HEK293 (cell line): Measurements from ENCODE around the gene TMEM240.
"Not testable (repeated sequence)": the region's sequence is repeated elsewhere in the genome, so short reads cannot be mapped to it uniquely, and the experiment has no call there.

Experiments
- CTCF ChIA-PET: fragments of 350-600 bp; formaldehyde crosslinking; extraction: SDS; loops from one replicate; lab custom pipeline; 2021; ENCODE audit warnings: antibody characterized with exemption; lab: Yijun Ruan, JAX
- POLR2A ChIA-PET: fragments of 300-600 bp; formaldehyde crosslinking; extraction: SDS; loops from one replicate; lab custom pipeline; 2020; ENCODE audit warnings: antibody characterized with exemption, inconsistent platforms; lab: Yijun Ruan, JAX
- H3K27ac ChIP-seq: fragments of 200-500 bp; sonication (Bioruptor generic); 2 replicates; pipeline ENCODE4 v1.5.1; 2014; ENCODE audit warnings: low read depth, low read length, control low read depth, inconsistent platforms; ENCODE audit errors: extremely low read depth
- H3K36me3 ChIP-seq, 2 experiments: fragments of 200-500 bp in 1 of 2; sonication (Bioruptor generic) in 1 of 2; 1 replicate in 1 of 2; 2 replicates in 1 of 2; pipeline ENCODE4 v1.5.1; 2014 to 2017; ENCODE audit warnings: inconsistent platforms in 2 of 2, low read length in 2 of 2; ENCODE audit not compliant: control insufficient read depth in 2 of 2, insufficient read depth in 1 of 2
- H3K4me1 ChIP-seq: fragments of 200-500 bp; sonication (Bioruptor generic); 2 replicates; pipeline ENCODE4 v1.5.1; 2014; ENCODE audit warnings: mild to moderate bottlenecking, low read length, inconsistent platforms; ENCODE audit not compliant: control insufficient read depth, insufficient read depth
- H3K4me3 ChIP-seq: 2 replicates; pipeline ENCODE4 v1.5.1; 2011; ENCODE audit warnings: low read depth, mild to moderate bottlenecking, control low read depth, low read length, moderate library complexity
- H3K9me3 ChIP-seq: fragments of 200-500 bp; sonication (Bioruptor generic); 2 replicates; pipeline ENCODE4 v1.5.1; 2014; ENCODE audit warnings: low read depth, low read length, inconsistent platforms; ENCODE audit not compliant: control insufficient read depth, insufficient read depth
- CTCF ChIP-seq: fragments of 450-650 bp; formaldehyde crosslinking; IDR thresholded peaks from 2 replicates; pipeline ENCODE4 v1.5.1; 2016; ENCODE audit warnings: missing biosample characterization, missing genetic modification characterization
- HIC1 ChIP-seq: fragments of 450-650 bp; formaldehyde crosslinking; IDR thresholded peaks from 2 replicates; pipeline ENCODE4 v1.5.1; 2016; ENCODE audit warnings: missing biosample characterization, missing genetic modification characterization
- INSM2 ChIP-seq: fragments of 450-650 bp; formaldehyde crosslinking; IDR thresholded peaks from 2 replicates; pipeline ENCODE4 v1.5.1; 2016; ENCODE audit warnings: missing biosample characterization, missing genetic modification characterization
- SP3 ChIP-seq: fragments of 450-650 bp; formaldehyde crosslinking; IDR thresholded peaks from 2 replicates; pipeline ENCODE4 v1.5.1; 2016; ENCODE audit warnings: missing biosample characterization, missing genetic modification characterization
- SP7 ChIP-seq: fragments of 450-650 bp; formaldehyde crosslinking; IDR thresholded peaks from 2 replicates; pipeline ENCODE4 v1.5.1; 2016; ENCODE audit warnings: missing biosample characterization, missing genetic modification characterization
- ZBTB17 ChIP-seq: fragments of 450-650 bp; formaldehyde crosslinking; IDR thresholded peaks from 2 replicates; pipeline ENCODE4 v1.5.1; 2016; ENCODE audit warnings: missing biosample characterization, missing genetic modification characterization
- ZBTB8A ChIP-seq: fragments of 450-650 bp; formaldehyde crosslinking; IDR thresholded peaks from 2 replicates; pipeline ENCODE4 v1.5.1; 2016; ENCODE audit warnings: missing biosample characterization, missing genetic modification characterization
- ZFP69B ChIP-seq: fragments of 450-650 bp; formaldehyde crosslinking; IDR thresholded peaks from 2 replicates; pipeline ENCODE4 v1.5.1; 2016; ENCODE audit warnings: missing biosample characterization, missing genetic modification characterization
- ZNF335 ChIP-seq: fragments of 450-650 bp; formaldehyde crosslinking; conservative IDR thresholded peaks from 2 replicates; pipeline ENCODE4 v1.5.1; 2016; ENCODE audit warnings: missing biosample characterization, missing genetic modification characterization
- ZNF341 ChIP-seq: fragments of 450-650 bp; formaldehyde crosslinking; IDR thresholded peaks from 2 replicates; pipeline ENCODE4; 2016; ENCODE audit warnings: low read depth, missing biosample characterization, missing genetic modification characterization
- ZNF366 ChIP-seq: fragments of 450-650 bp; formaldehyde crosslinking; conservative IDR thresholded peaks from 2 replicates; pipeline ENCODE4 v1.5.1; 2016; ENCODE audit warnings: missing biosample characterization, missing genetic modification characterization
- ZNF518A ChIP-seq: fragments of 450-650 bp; formaldehyde crosslinking; conservative IDR thresholded peaks from 2 replicates; pipeline ENCODE4 v1.5.1; 2016; ENCODE audit warnings: low read depth, missing biosample characterization, missing genetic modification characterization
- ZNF561 ChIP-seq: fragments of 450-650 bp; IDR thresholded peaks from 2 replicates; pipeline ENCODE4 v1.5.1; 2018; ENCODE audit warnings: missing biosample characterization, missing genetic modification characterization, borderline replicate concordance
- ZNF610 ChIP-seq: fragments of 450-650 bp; formaldehyde crosslinking; IDR thresholded peaks from 2 replicates; pipeline ENCODE4 v1.5.1; 2016; ENCODE audit warnings: missing biosample characterization, missing genetic modification characterization, borderline replicate concordance
- ZNF629 ChIP-seq: fragments of 450-650 bp; formaldehyde crosslinking; IDR thresholded peaks from 2 replicates; pipeline ENCODE4 v1.5.1; 2017; ENCODE audit warnings: missing biosample characterization, missing genetic modification characterization
- ZNF654 ChIP-seq: fragments of 450-650 bp; formaldehyde crosslinking; IDR thresholded peaks from 2 replicates; pipeline ENCODE4 v1.5.1; 2016; ENCODE audit warnings: low read depth, missing biosample characterization, missing genetic modification characterization

TMEM240 gene

GRCh38 chr1:1505366-1505798, 35.0 kb downstream of the TMEM240 start:
- not testable (repeated sequence) for H3K4me1 ChIP-seq
- TF ChIP-seq ZNF654 (tag by site-specific recombination) (peak; percentile 50), ZNF366 (tag by site-specific recombination) (0 out of 2 replicates have a peak, but pooled peaks have one; percentile 10), ZBTB8A (tag by site-specific recombination) (peak; percentile 97), SP3 (tag by site-specific recombination) (0 out of 2 replicates have a peak, but pooled peaks have one; percentile 22), CTCF (peak; percentile 6; the same call in 1 of the 2 replicates), ZNF518A (tag by site-specific recombination) (peak; percentile 53), ZNF335 (0 out of 2 replicates have a peak, but pooled peaks have one; percentile 8)
- TF ChIP-seq, all 188 proteins: peak for 7; not testable (repeated sequence) for 181
- H3K9me3 ChIP-seq, H3K27ac ChIP-seq, H3K36me3 ChIP-seq, H3K4me3 ChIP-seq: not testable (repeated sequence)
- POLR2A ChIA-PET = interaction anchor here (0.9 to 1.7 kb wide), 2 partner anchors 104 to 170 kb away, joined by 3 to 7 read pairs; no protein-coding TSS in a partner anchor
- CTCF ChIA-PET = interaction anchor here (0.7 to 1.6 kb wide), 5 partner anchors 12 to 395 kb away, joined by 3 to 9 read pairs (median 4); no protein-coding TSS in a partner anchor

GRCh38 chr1:1504777-1505365, 35.6 kb downstream of the TMEM240 start:
- ChIA-PET CTCF (interaction anchor here (0.6 to 1.6 kb wide), 9 partner anchors 11 to 395 kb away, joined by 3 to 9 read pairs (median 4); no protein-coding TSS in a partner anchor), POLR2A (interaction anchor here (0.8 to 1.7 kb wide), 4 partner anchors 104 to 170 kb away, joined by 3 to 7 read pairs (median 4); partner anchors contain the start of gene CCNL2)
- H3K9me3 ChIP-seq, H3K27ac ChIP-seq, H3K4me3 ChIP-seq, H3K36me3 ChIP-seq, H3K4me1 ChIP-seq: not testable (repeated sequence)
- TF ChIP-seq ZNF341 (tag by site-specific recombination) = peak; percentile 38; the same call in 1 of the 2 replicates
- TF ChIP-seq ZBTB17 = peak; percentile 48; the same call in 1 of the 2 replicates
- TF ChIP-seq ZFP69B (tag by site-specific recombination) = peak; percentile 35; the same call in 1 of the 2 replicates
- peak; percentile 39; the same call in 1 of the 2 replicates for TF ChIP-seq HIC1 (tag by site-specific recombination)
- TF ChIP-seq SP7 (tag by site-specific recombination) = peak; percentile 66; the same call in 1 of the 2 replicates
- TF ChIP-seq INSM2 (tag by site-specific recombination) = 0 out of 2 replicates have a peak, but pooled peaks have one; percentile 15
- TF ChIP-seq ZNF335 = peak; percentile 47; the same call in 1 of the 2 replicates
- peak; percentile 55; the same call in 1 of the 2 replicates for TF ChIP-seq ZNF629 (tag by site-specific recombination)
- 0 out of 2 replicates have a peak, but pooled peaks have one; percentile 20 for TF ChIP-seq ZNF610 (tag by site-specific recombination)
- TF ChIP-seq CTCF = peak; percentile 94
- 0 out of 2 replicates have a peak, but pooled peaks have one; percentile 30 for TF ChIP-seq ZNF561 (tag by site-specific recombination)
